NCI-H748 treated with DMSO at 0.1 percent for 48 hours (cell line): Measurements from ENCODE around the gene TMEM250.

Experiments
- DNase-seq: peaks from one replicate; lab custom pipeline; 2025; lab: John Stamatoyannopoulos, UW

TMEM250 gene

GRCh38 chr9:136093995-136094881 is 24.4 kb downstream of the TMEM250 start:
- DNase-seq = no peak

- no peak for DNase-seq
Measured at GRCh38 chr9:136093346-136093986, 25.2 kb downstream of the TMEM250 start.

- DNase-seq = no peak
Measured at GRCh38 chr9:136092741-136093140, 25.9 kb downstream of the TMEM250 start.

- DNase-seq = no peak
Measured at GRCh38 chr9:136092353-136092650, 26.4 kb downstream of the TMEM250 start.

- no peak for DNase-seq
Measured at GRCh38 chr9:136091582-136092352, 26.9 kb downstream of the TMEM250 start.

- DNase-seq = no peak
Measured at GRCh38 chr9:136090768-136091581, 27.7 kb downstream of the TMEM250 start.

GRCh38 chr9:136090056-136090735 is 28.5 kb downstream of the TMEM250 start:
- DNase-seq = no peak

- DNase-seq = no peak
Measured at GRCh38 chr9:136089697-136090045, 29.0 kb downstream of the TMEM250 start.

GRCh38 chr9:136088939-136089696 is 29.6 kb downstream of the TMEM250 start:
- DNase-seq = no peak

- DNase-seq = no peak
Measured at GRCh38 chr9:136088481-136088938, 30.2 kb downstream of the TMEM250 start.

- DNase-seq = no peak
Measured at GRCh38 chr9:136087741-136088480, 30.8 kb downstream of the TMEM250 start.

- DNase-seq = no peak
Measured at GRCh38 chr9:136086951-136087740, 31.5 kb downstream of the TMEM250 start.

- no peak for DNase-seq
Measured at GRCh38 chr9:136086213-136086881, 32.3 kb downstream of the TMEM250 start.

- no peak for DNase-seq
Measured at GRCh38 chr9:136085815-136086212, 32.9 kb downstream of the TMEM250 start.

- no peak for DNase-seq
Measured at GRCh38 chr9:136084063-136084944, 34.4 kb downstream of the TMEM250 start.

GRCh38 chr9:136083558-136084062 is 35.1 kb downstream of the TMEM250 start:
- no peak for DNase-seq
